Activated T-cell treated with anti-CD3 and anti-CD28 coated beads, Interleukin-2, amount 50 U/mL, for 72 hours (primary cell): Measurements from ENCODE around the gene ARHGAP40. TPM values are rescaled to one million over a fixed set of nuclear protein-coding genes. Genes with fewer than 3 reads are reported as not detected.

Experiments
- ATAC-seq, 2 donors: fragments of 150-1000 bp; cut with Tn5 transposase; replicated peaks in 1 of 2; 2 replicates each; pipeline ENCODE4 v1.10.0; 2021; ENCODE audit warnings: moderate library complexity in 2 of 2, mild to moderate bottlenecking in 1 of 2
- DNase-seq, 2 donors: peaks; one replicate each; pipeline ENCODE4 v3.0.0; 2021 to 2022; ENCODE audit warnings: mixed read lengths in 1 of 2
- H3K27ac Mint-ChIP-seq: one replicate; pipeline ENCODE4 v1.8.0; 2022; ENCODE audit warnings: mild to moderate bottlenecking, moderate library complexity, mixed read lengths
- H3K27me3 Mint-ChIP-seq: one replicate; pipeline ENCODE4 v1.8.0; 2022; ENCODE audit warnings: low read depth, mixed read lengths
- H3K36me3 Mint-ChIP-seq, 2 donors: one replicate each; pipeline ENCODE4 v1.8.0; 2022; ENCODE audit warnings: mixed read lengths in 2 of 2, mild to moderate bottlenecking in 1 of 2; ENCODE audit not compliant: insufficient read depth in 2 of 2
- H3K4me1 Mint-ChIP-seq: one replicate; pipeline ENCODE4 v1.8.0; 2022; ENCODE audit warnings: low read depth, mixed read lengths
- H3K4me3 Mint-ChIP-seq, 2 donors: one replicate each; pipeline ENCODE4 v1.8.0; 2022; ENCODE audit warnings: mild to moderate bottlenecking in 2 of 2, mixed read lengths in 2 of 2, moderate library complexity in 2 of 2
- H3K9me3 Mint-ChIP-seq, 2 donors: one replicate each; pipeline ENCODE4 v1.8.0; 2022; ENCODE audit warnings: mixed read lengths in 2 of 2
- total RNA-seq, 2 donors: library from RNA; stranded (reverse); gene quantifications; one replicate each; pipeline ENCODE4 v1.2.3, GENCODE V29; 2022

The ARHGAP40 gene
- not detected for total RNA-seq

- Mint-ChIP-seq H3K27me3 (peaks cover 76% of the 10 kb centered on the region), H3K27ac (no peak within 1 kb of the TSS), H3K4me3 (peak within 1 kb of the TSS; percentile 46 to 78), H3K9me3 (no peaks in the 10 kb centered on the region), H3K36me3 (no peaks in the 10 kb centered on the region), H3K4me1 (peaks cover 6% of the 10 kb centered on the region)
- ATAC-seq (peak; percentile 60 to 86), DNase-seq (peak; percentile 11 to 23)
These were observed at the start of gene ARHGAP40 for GRCh38 chr20:38601216-38602184. Gene ARHGAP40, plus strand, starts transcription at chr20:38601809.

GRCh38 chr20:38554986-38555385 is 46.6 kb upstream of the ARHGAP40 start:
- Mint-ChIP-seq H3K27me3 (no peaks in the 10 kb centered on the region), H3K4me3 (no peak overlapping the region), H3K9me3 (no peaks in the 10 kb centered on the region), H3K4me1 (no peaks in the 10 kb centered on the region), H3K36me3 (peaks cover 3 to 22% of the 10 kb centered on the region in 2 donors), H3K27ac (no peak overlapping the region)
- ATAC-seq, result no peak
- DNase-seq, result no peak

- H3K36me3 Mint-ChIP-seq, result peaks cover 3 to 22% of the 10 kb centered on the region in 2 donors
- no peaks in the 10 kb centered on the region for H3K4me1 Mint-ChIP-seq
- H3K27ac Mint-ChIP-seq, result no peak overlapping the region
- no peaks in the 10 kb centered on the region for H3K9me3 Mint-ChIP-seq
- DNase-seq, result no peak
- H3K27me3 Mint-ChIP-seq, result no peaks in the 10 kb centered on the region
- no peak for ATAC-seq
- H3K4me3 Mint-ChIP-seq, result no peak overlapping the region
These were observed 46.2 kb upstream of the ARHGAP40 start for GRCh38 chr20:38555395-38555794.

GRCh38 chr20:38557174-38557573 is 44.4 kb upstream of the ARHGAP40 start:
- Mint-ChIP-seq H3K4me3 (no peak overlapping the region), H3K36me3 (peaks cover 3 to 22% of the 10 kb centered on the region in 2 donors), H3K9me3 (no peaks in the 10 kb centered on the region), H3K27ac (no peak overlapping the region), H3K4me1 (no peaks in the 10 kb centered on the region), H3K27me3 (no peaks in the 10 kb centered on the region)
- no peak for DNase-seq
- no peak for ATAC-seq

- peaks cover 3 to 22% of the 10 kb centered on the region in 2 donors for H3K36me3 Mint-ChIP-seq
- peak overlapping the region; percentile 3 for H3K27ac Mint-ChIP-seq
- no peaks in the 10 kb centered on the region for H3K27me3 Mint-ChIP-seq
- no peaks in the 10 kb centered on the region for H3K4me1 Mint-ChIP-seq
- no peak for ATAC-seq
- H3K4me3 Mint-ChIP-seq, result no peak overlapping the region
- no peak for DNase-seq
- H3K9me3 Mint-ChIP-seq, result no peaks in the 10 kb centered on the region
These were observed 42.8 kb upstream of the ARHGAP40 start for GRCh38 chr20:38558596-38559360.

- no peak for ATAC-seq
- no peak for DNase-seq
- Mint-ChIP-seq H3K4me3 (no peak overlapping the region), H3K9me3 (no peaks in the 10 kb centered on the region), H3K27ac (no peak overlapping the region), H3K4me1 (no peaks in the 10 kb centered on the region), H3K36me3 (peaks cover 3 to 18% of the 10 kb centered on the region in 2 donors), H3K27me3 (no peaks in the 10 kb centered on the region)
These were observed 41.8 kb upstream of the ARHGAP40 start for GRCh38 chr20:38559764-38560163.

GRCh38 chr20:38563802-38564431 is 37.7 kb upstream of the ARHGAP40 start:
- Mint-ChIP-seq H3K9me3 (no peaks in the 10 kb centered on the region), H3K4me1 (no peaks in the 10 kb centered on the region), H3K27me3 (no peaks in the 10 kb centered on the region), H3K36me3 (peaks cover 3 to 9% of the 10 kb centered on the region in 2 donors), H3K4me3 (no peak overlapping the region), H3K27ac (no peak overlapping the region)
- DNase-seq (no peak), ATAC-seq (no peak)

- H3K9me3 Mint-ChIP-seq, result no peaks in the 10 kb centered on the region
- H3K36me3 Mint-ChIP-seq, result peaks cover under 1 to 2% of the 10 kb centered on the region in 2 donors
- DNase-seq (no peak), ATAC-seq (no peak)
- no peaks in the 10 kb centered on the region for H3K27me3 Mint-ChIP-seq
- no peak overlapping the region for H3K27ac Mint-ChIP-seq
- no peaks in the 10 kb centered on the region for H3K4me1 Mint-ChIP-seq
- no peak overlapping the region for H3K4me3 Mint-ChIP-seq
These were observed 36.9 kb upstream of the ARHGAP40 start for GRCh38 chr20:38564680-38565079.

GRCh38 chr20:38566036-38566598 is 35.5 kb upstream of the ARHGAP40 start:
- Mint-ChIP-seq H3K27ac (no peak overlapping the region), H3K4me1 (no peaks in the 10 kb centered on the region), H3K36me3 (peaks cover 2% of the 10 kb centered on the region in 2 donors), H3K9me3 (no peaks in the 10 kb centered on the region), H3K27me3 (no peaks in the 10 kb centered on the region), H3K4me3 (no peak overlapping the region)
- ATAC-seq, result no peak
- no peak for DNase-seq

GRCh38 chr20:38569747-38570525 is 31.7 kb upstream of the ARHGAP40 start:
- no peak overlapping the region for H3K4me3 Mint-ChIP-seq

GRCh38 chr20:38573413-38573812 is 28.2 kb upstream of the ARHGAP40 start:
- no peak overlapping the region for H3K4me3 Mint-ChIP-seq
- no peaks in the 10 kb centered on the region for H3K9me3 Mint-ChIP-seq
- H3K27me3 Mint-ChIP-seq, result no peaks in the 10 kb centered on the region
- no peak for ATAC-seq
- DNase-seq, result no peak
- H3K36me3 Mint-ChIP-seq, result peaks cover 2% of the 10 kb centered on the region in 2 donors
- no peaks in the 10 kb centered on the region for H3K4me1 Mint-ChIP-seq
- no peak overlapping the region for H3K27ac Mint-ChIP-seq

More at GRCh38 chr20:38569747-38570525, 31.7 kb upstream of the ARHGAP40 start:
- Mint-ChIP-seq H3K36me3 (peaks cover 2 to 5% of the 10 kb centered on the region in 2 donors), H3K4me1 (no peaks in the 10 kb centered on the region), H3K27me3 (no peaks in the 10 kb centered on the region), H3K27ac (no peak overlapping the region), H3K9me3 (no peaks in the 10 kb centered on the region)
- no peak for ATAC-seq
- no peak for DNase-seq
